Measurements from ENCODE around the gene SPECC1.

Gene SPECC1

GRCh38 chr17:19992803-19993713 lies 16.1 kb upstream of the SPECC1 start:
- DNase-seq (ENCODE audit: low read depth) = peak; percentile 61
- TF ChIP-seq CTCF (IDR thresholded peaks at IDR 0.05; ENCODE audit: control insufficient read depth, insufficient read depth, low read depth, low read length, missing control alignments) = peak; percentile 70
- peak overlapping the region; percentile 12 for H3K4me3 ChIP-seq (ENCODE audit: control insufficient read depth, low read depth, low read length)

GRCh38 chr17:19996086-19996485 lies 13.1 kb upstream of the SPECC1 start:
- no peak for TF ChIP-seq CTCF (IDR thresholded peaks at IDR 0.05; ENCODE audit: control insufficient read depth, insufficient read depth, low read depth, low read length, missing control alignments)
- H3K4me3 ChIP-seq (ENCODE audit: control insufficient read depth, low read depth, low read length) = no peak overlapping the region
- DNase-seq (ENCODE audit: low read depth) = no peak

- H3K4me3 ChIP-seq (ENCODE audit: control insufficient read depth, low read depth, low read length) = no peak overlapping the region
- DNase-seq (ENCODE audit: low read depth) = no peak
- TF ChIP-seq CTCF (IDR thresholded peaks at IDR 0.05; ENCODE audit: control insufficient read depth, insufficient read depth, low read depth, low read length, missing control alignments) = no peak
These were observed 12.7 kb upstream of the SPECC1 start for GRCh38 chr17:19996502-19996901.

GRCh38 chr17:20008242-20009051 lies 712 bp upstream of the SPECC1 start:
- no peak for DNase-seq (ENCODE audit: low read depth)
- TF ChIP-seq CTCF (IDR thresholded peaks at IDR 0.05; ENCODE audit: control insufficient read depth, insufficient read depth, low read depth, low read length, missing control alignments) = no peak
- H3K4me3 ChIP-seq (ENCODE audit: control insufficient read depth, low read depth, low read length) = peak overlapping the region; percentile 73

- no peak for TF ChIP-seq CTCF (IDR thresholded peaks at IDR 0.05; ENCODE audit: control insufficient read depth, insufficient read depth, low read depth, low read length, missing control alignments)
- no peak for DNase-seq (ENCODE audit: low read depth)
- H3K4me3 ChIP-seq (ENCODE audit: control insufficient read depth, low read depth, low read length) = peak overlapping the region; percentile 73
These were observed 182 bp upstream of the SPECC1 start for GRCh38 chr17:20009052-20009301.

- DNase-seq (ENCODE audit: low read depth) = peak; percentile 43
- H3K4me3 ChIP-seq (ENCODE audit: control insufficient read depth, low read depth, low read length) = peak overlapping the region; percentile 36
- TF ChIP-seq CTCF (IDR thresholded peaks at IDR 0.05; ENCODE audit: control insufficient read depth, insufficient read depth, low read depth, low read length, missing control alignments) = peak; percentile 63
These were observed 1.1 kb downstream of the SPECC1 start for GRCh38 chr17:20010099-20010863.

All from AG09309 (cell line).